BLaER1 (cell line): ENCODE data around the gene SYNPO2.
"Not testable (repeated sequence)": the region's sequence is repeated elsewhere in the genome, so short reads cannot be mapped to it uniquely, and the experiment has no call there.

Experiments
- H3K27ac ChIP-seq: shearing (Covaris generic); formaldehyde crosslinking; 2 replicates; pipeline ENCODE4 v1.8.1; 2022
- H3K27me3 ChIP-seq: shearing (Covaris generic); formaldehyde crosslinking; 2 replicates; pipeline ENCODE4 v1.8.1; 2022
- H3K36me3 ChIP-seq: shearing (Covaris generic); formaldehyde crosslinking; 2 replicates; pipeline ENCODE4 v1.8.1; 2022
- H3K4me1 ChIP-seq: shearing (Covaris generic); formaldehyde crosslinking; 2 replicates; pipeline ENCODE4 v1.8.1; 2022
- H3K4me2 ChIP-seq: shearing (Covaris generic); formaldehyde crosslinking; 2 replicates; pipeline ENCODE4 v1.8.1; 2022
- H3K4me3 ChIP-seq: shearing (Covaris generic); formaldehyde crosslinking; 2 replicates; pipeline ENCODE4 v1.8.1; 2022
- H3K9ac ChIP-seq: shearing (Covaris generic); formaldehyde crosslinking; 2 replicates; pipeline ENCODE4 v1.8.1; 2022
- H3K9me3 ChIP-seq: shearing (Covaris generic); formaldehyde crosslinking; 2 replicates; pipeline ENCODE4 v1.8.1; 2022
- H4K20me1 ChIP-seq: shearing (Covaris generic); formaldehyde crosslinking; 2 replicates; pipeline ENCODE4 v1.8.1; 2022
- Cebpa-rat ChIP-seq: shearing (Covaris generic); IDR thresholded peaks from 2 replicates; pipeline ENCODE4 v1.8.1; 2022

The SYNPO2 gene

GRCh38 chr4:118968005-118968404, 79.4 kb downstream of the SYNPO2 start:
- Histone ChIP-seq H3K9me3 (no peaks in the 10 kb centered on the region), H3K27me3 (no peaks in the 10 kb centered on the region), H3K4me1 (peaks cover 14% of the 10 kb centered on the region), H3K4me2 (peak overlapping the region; percentile 18), H4K20me1 (no peaks in the 10 kb centered on the region), H3K36me3 (no peaks in the 10 kb centered on the region), H3K4me3 (no peak overlapping the region), H3K9ac (no peak overlapping the region), H3K27ac (peak overlapping the region; percentile 33)
- no peak for TF ChIP-seq Cebpa-rat

- Histone ChIP-seq H3K9me3 (no peaks in the 10 kb centered on the region), H3K27ac (no peak overlapping the region), H3K4me2 (no peak overlapping the region)
Measured at GRCh38 chr4:118968813-118969212, 80.2 kb downstream of the SYNPO2 start.

GRCh38 chr4:118969359-118969758, 80.7 kb downstream of the SYNPO2 start:
- Histone ChIP-seq H3K36me3 (no peaks in the 10 kb centered on the region), H3K4me3 (no peak overlapping the region), H3K4me2 (no peak overlapping the region), H3K27ac (no peak overlapping the region), H4K20me1 (no peaks in the 10 kb centered on the region), H3K27me3 (no peaks in the 10 kb centered on the region), H3K9ac (no peak overlapping the region), H3K4me1 (peaks cover 14% of the 10 kb centered on the region), H3K9me3 (no peaks in the 10 kb centered on the region)
- no peak for TF ChIP-seq Cebpa-rat

More at GRCh38 chr4:118968813-118969212, 80.2 kb downstream of the SYNPO2 start:
- Histone ChIP-seq H3K27me3 (no peaks in the 10 kb centered on the region), H4K20me1 (no peaks in the 10 kb centered on the region), H3K4me1 (peaks cover 14% of the 10 kb centered on the region), H3K4me3 (no peak overlapping the region), H3K36me3 (no peaks in the 10 kb centered on the region), H3K9ac (no peak overlapping the region)
- no peak for TF ChIP-seq Cebpa-rat

GRCh38 chr4:118972167-118972566, 83.5 kb downstream of the SYNPO2 start:
- H3K9ac ChIP-seq, result no peak overlapping the region
- H3K4me2 ChIP-seq, result no peak overlapping the region
- H4K20me1 ChIP-seq, result no peaks in the 10 kb centered on the region
- H3K9me3 ChIP-seq, result no peaks in the 10 kb centered on the region
- H3K4me1 ChIP-seq, result peaks cover 14% of the 10 kb centered on the region
- no peak overlapping the region for H3K27ac ChIP-seq
- TF ChIP-seq Cebpa-rat, result no peak
- no peaks in the 10 kb centered on the region for H3K36me3 ChIP-seq
- no peaks in the 10 kb centered on the region for H3K27me3 ChIP-seq
- no peak overlapping the region for H3K4me3 ChIP-seq

- Histone ChIP-seq H4K20me1 (no peaks in the 10 kb centered on the region), H3K27ac (no peak overlapping the region), H3K4me1 (peaks cover 4% of the 10 kb centered on the region), H3K4me3 (no peak overlapping the region), H3K9me3 (no peaks in the 10 kb centered on the region), H3K36me3 (no peaks in the 10 kb centered on the region), H3K27me3 (no peaks in the 10 kb centered on the region), H3K9ac (no peak overlapping the region), H3K4me2 (no peak overlapping the region)
- no peak for TF ChIP-seq Cebpa-rat
Measured at GRCh38 chr4:118973295-118973694, 84.6 kb downstream of the SYNPO2 start.

- Histone ChIP-seq H3K9ac (no peak overlapping the region), H4K20me1 (no peaks in the 10 kb centered on the region), H3K36me3 (no peaks in the 10 kb centered on the region), H3K4me2 (no peak overlapping the region), H3K9me3 (no peaks in the 10 kb centered on the region), H3K27me3 (no peaks in the 10 kb centered on the region), H3K4me1 (no peaks in the 10 kb centered on the region), H3K4me3 (no peak overlapping the region), H3K27ac (no peak overlapping the region)
- no peak for TF ChIP-seq Cebpa-rat
Measured at GRCh38 chr4:118974758-118975157, 86.1 kb downstream of the SYNPO2 start.

GRCh38 chr4:118975449-118976192, 87.0 kb downstream of the SYNPO2 start:
- Histone ChIP-seq H3K27me3 (no peaks in the 10 kb centered on the region), H3K27ac (no peak overlapping the region), H3K9ac (no peak overlapping the region), H3K9me3 (no peaks in the 10 kb centered on the region), H4K20me1 (no peaks in the 10 kb centered on the region), H3K4me3 (no peak overlapping the region), H3K4me1 (no peaks in the 10 kb centered on the region), H3K4me2 (no peak overlapping the region), H3K36me3 (no peaks in the 10 kb centered on the region)
- TF ChIP-seq Cebpa-rat, result no peak

GRCh38 chr4:118976193-118976560, 87.5 kb downstream of the SYNPO2 start:
- H3K4me3 ChIP-seq, H4K20me1 ChIP-seq, H3K27ac ChIP-seq, H3K4me1 ChIP-seq, H3K9ac ChIP-seq, H3K36me3 ChIP-seq, H3K9me3 ChIP-seq, H3K27me3 ChIP-seq, H3K4me2 ChIP-seq: not testable (repeated sequence)

- H3K9ac ChIP-seq, H3K4me2 ChIP-seq, H3K9me3 ChIP-seq, H3K36me3 ChIP-seq, H3K4me1 ChIP-seq, H3K27me3 ChIP-seq, H3K4me3 ChIP-seq, H3K27ac ChIP-seq, H4K20me1 ChIP-seq: not testable (repeated sequence)
Measured at GRCh38 chr4:118977100-118977499, 88.4 kb downstream of the SYNPO2 start.

GRCh38 chr4:118979712-118980111, 91.1 kb downstream of the SYNPO2 start:
- Histone ChIP-seq H4K20me1 (no peaks in the 10 kb centered on the region), H3K4me1 (peaks cover 5% of the 10 kb centered on the region), H3K4me3 (no peak overlapping the region), H3K9ac (no peak overlapping the region), H3K27ac (no peak overlapping the region), H3K4me2 (no peak overlapping the region), H3K27me3 (no peaks in the 10 kb centered on the region), H3K36me3 (no peaks in the 10 kb centered on the region), H3K9me3 (no peaks in the 10 kb centered on the region)
- no peak for TF ChIP-seq Cebpa-rat
